H1 (cell line): ENCODE data around the gene SOX12. TPM values are rescaled to one million over a fixed set of nuclear protein-coding genes. Genes with fewer than 3 reads are reported as not detected.

Experiments
- CTCF ChIA-PET: fragments of 300-600 bp; sonication (Branson Sonifier 250); formaldehyde crosslinking; loops from one replicate; lab custom pipeline; 2021; ENCODE audit not compliant: partially characterized antibody; lab: Charles Lee
- POLR2A ChIA-PET: fragments of 300-600 bp; sonication (Branson Sonifier 250); formaldehyde crosslinking; loops from one replicate; lab custom pipeline; 2021; ENCODE audit warnings: inconsistent platforms; ENCODE audit not compliant: partially characterized antibody; lab: Charles Lee
- DNase-seq, 2 experiments: peaks; one replicate each; pipeline versions ENCODE4 v3.0.0 to v3.0.0-alpha.2; 2010 to 2022; ENCODE audit warnings: low spot score in 2 of 2, low read depth in 1 of 2, mixed read lengths in 1 of 2
- FAIRE-seq: peaks from 2 replicates; lab custom pipeline; 2011; peaks lifted over from hg19 to GRCh38; lab: Jason Lieb, UNC
- H2AFZ ChIP-seq: 2 replicates; pipeline ENCODE4 v1.8.1; 2012; ENCODE audit warnings: low read length, inconsistent platforms
- H2AK5ac ChIP-seq: 2 replicates; pipeline ENCODE4 v1.6.1; 2013; ENCODE audit warnings: low read depth, low read length
- H2BK120ac ChIP-seq: replicated peaks from 2 replicates; pipeline ENCODE3; 2013; ENCODE audit warnings: low read depth, low read length, inconsistent platforms
- H2BK12ac ChIP-seq: 2 replicates; pipeline ENCODE4 v1.6.1; 2013; ENCODE audit warnings: low read depth, low read length
- H2BK15ac ChIP-seq: 2 replicates; pipeline ENCODE4 v1.6.1; 2013; ENCODE audit warnings: low read length
- H2BK20ac ChIP-seq: 2 replicates; pipeline ENCODE4 v1.6.1; 2013; ENCODE audit warnings: low read length
- H2BK5ac ChIP-seq: 2 replicates; pipeline ENCODE4 v1.6.1; 2013; ENCODE audit warnings: low read depth, low read length
- H3K14ac ChIP-seq: 2 replicates; pipeline ENCODE4 v1.6.1; 2013; ENCODE audit warnings: inconsistent platforms; ENCODE audit not compliant: insufficient read length
- H3K18ac ChIP-seq: 2 replicates; pipeline ENCODE4 v1.6.1; 2013; ENCODE audit warnings: low read length; ENCODE audit errors: extremely low read depth
- H3K23ac ChIP-seq: 2 replicates; pipeline ENCODE4 v1.6.1; 2013; ENCODE audit warnings: inconsistent platforms; ENCODE audit not compliant: insufficient read length
- H3K23me2 ChIP-seq: 2 replicates; pipeline ENCODE4 v1.6.1; 2013; ENCODE audit warnings: low read depth, low read length
- H3K27ac ChIP-seq: 2 replicates; pipeline ENCODE4 v1.6.1; 2011; ENCODE audit warnings: low read depth, low read length, inconsistent platforms
- H3K27me3 ChIP-seq, 4 experiments: replicated peaks in 1 of 4; 1 replicate in 1 of 4; 2 replicates in 3 of 4; pipeline versions ENCODE4 v1.6.1 to v1.8.1; 2011 to 2013; ENCODE audit warnings: low read length in 3 of 4, mild to moderate bottlenecking in 3 of 4, inconsistent platforms in 2 of 4, mixed read lengths in 2 of 4, moderate library complexity in 1 of 4; ENCODE audit not compliant: control insufficient read depth in 3 of 4, insufficient read depth in 3 of 4; ENCODE audit errors: extremely low read depth in 1 of 4
- H3K36me3 ChIP-seq, 4 experiments: 2 replicates each; pipeline versions ENCODE4 v1.6.1 to v1.8.1; 2011 to 2013; ENCODE audit warnings: mild to moderate bottlenecking in 4 of 4, low read length in 3 of 4, moderate library complexity in 2 of 4, control low read depth in 1 of 4, inconsistent platforms in 1 of 4; ENCODE audit not compliant: insufficient read depth in 4 of 4, control insufficient read depth in 2 of 4
- H3K4ac ChIP-seq: replicated peaks from 2 replicates; pipeline ENCODE3; 2013; ENCODE audit warnings: low read length, low read depth, mixed read lengths, inconsistent platforms; ENCODE audit not compliant: insufficient read length
- H3K4me1 ChIP-seq, 4 experiments: replicated peaks in 1 of 4; 1 replicate in 1 of 4; 2 replicates in 3 of 4; pipeline versions ENCODE4 v1.6.1 to v1.8.1; 2011 to 2013; ENCODE audit warnings: low read length in 3 of 4, inconsistent platforms in 2 of 4, mixed read lengths in 1 of 4; ENCODE audit not compliant: insufficient read depth in 4 of 4, control insufficient read depth in 3 of 4
- H3K4me2 ChIP-seq, 2 experiments: 2 replicates each; pipeline versions ENCODE4 v1.6.1 to v1.8.1; 2011 to 2013; ENCODE audit warnings: low read depth in 2 of 2, low read length in 2 of 2, control low read depth in 1 of 2, inconsistent platforms in 1 of 2, mild to moderate bottlenecking in 1 of 2; ENCODE audit not compliant: insufficient read depth in 1 of 2
- H3K4me3 ChIP-seq, 4 experiments: fragments of 200-600, 300-600 bp in 1 of 4; sonication (generic), shearing (Covaris generic), sonication (Bioruptor Twin) in 1 of 4; 2 replicates each; pipeline versions ENCODE4 v1.5.1 to v1.8.1; 2011 to 2016; ENCODE audit warnings: low read length in 4 of 4, low read depth in 3 of 4, control low read depth in 2 of 4, inconsistent platforms in 2 of 4, mild to moderate bottlenecking in 2 of 4, mixed read lengths in 1 of 4, moderate library complexity in 1 of 4; ENCODE audit not compliant: insufficient read depth in 2 of 4; ENCODE audit errors: extremely low read depth in 1 of 4
- H3K56ac ChIP-seq: replicated peaks from 2 replicates; pipeline ENCODE3; 2013; ENCODE audit warnings: low read depth, mild to moderate bottlenecking, mixed read lengths, low read length, inconsistent platforms; ENCODE audit not compliant: insufficient read length
- H3K79me1 ChIP-seq: 2 replicates; pipeline ENCODE4 v1.6.1; 2013; ENCODE audit warnings: low read depth, low read length, control low read depth
- H3K79me2 ChIP-seq, 2 experiments: 2 replicates each; pipeline versions ENCODE4 v1.6.1 to v1.8.1; 2012 to 2013; ENCODE audit warnings: low read length in 2 of 2, mild to moderate bottlenecking in 2 of 2, inconsistent platforms in 1 of 2; ENCODE audit not compliant: insufficient read depth in 2 of 2, control insufficient read depth in 1 of 2
- H3K9ac ChIP-seq, 4 experiments: replicated peaks in 1 of 4; 1 replicate in 1 of 4; 2 replicates in 3 of 4; pipeline versions ENCODE4 v1.6.1 to v1.8.1; 2011 to 2013; ENCODE audit warnings: low read depth in 3 of 4, low read length in 3 of 4, control low read depth in 2 of 4, mild to moderate bottlenecking in 2 of 4, moderate library complexity in 2 of 4, inconsistent platforms in 1 of 4; ENCODE audit errors: extremely low read depth in 1 of 4
- H3K9me3 ChIP-seq, 2 experiments: 2 replicates each; pipeline versions ENCODE4 v1.6.1 to v1.8.1; 2012 to 2013; ENCODE audit warnings: mild to moderate bottlenecking in 2 of 2, moderate library complexity in 2 of 2, control low read depth in 1 of 2, inconsistent platforms in 1 of 2, low read depth in 1 of 2, low read length in 1 of 2, mixed read lengths in 1 of 2; ENCODE audit not compliant: insufficient read depth in 2 of 2
- H4K20me1 ChIP-seq, 2 experiments: replicated peaks in 1 of 2; 2 replicates each; pipeline versions ENCODE3 to v1.8.1; 2011 to 2013; ENCODE audit warnings: inconsistent platforms in 2 of 2, low read length in 2 of 2, mild to moderate bottlenecking in 1 of 2; ENCODE audit not compliant: insufficient read depth in 2 of 2, control insufficient read depth in 1 of 2
- H4K5ac ChIP-seq: 2 replicates; pipeline ENCODE4 v1.6.1; 2013; ENCODE audit warnings: low read length, low read depth, mixed read lengths, inconsistent platforms; ENCODE audit not compliant: insufficient read length
- H4K8ac ChIP-seq: 2 replicates; pipeline ENCODE4 v1.8.0; 2013; ENCODE audit warnings: mild to moderate bottlenecking, moderate library complexity, low read length, inconsistent platforms; ENCODE audit not compliant: insufficient read depth; ENCODE audit errors: extremely low read depth
- H4K91ac ChIP-seq: replicated peaks from 2 replicates; pipeline ENCODE3; 2013; ENCODE audit warnings: low read length, mixed read lengths, inconsistent platforms; ENCODE audit not compliant: insufficient read length
- CTBP2 ChIP-seq: IDR thresholded peaks from 2 replicates; pipeline ENCODE4 v1.7.0; 2011; ENCODE audit warnings: borderline replicate concordance, mild to moderate bottlenecking, moderate library complexity, mixed read lengths, low read length; ENCODE audit not compliant: insufficient read depth, insufficient read length
- MAFK ChIP-seq: IDR thresholded peaks from 2 replicates; pipeline ENCODE4 v1.6.1; 2012; ENCODE audit warnings: low read depth, mild to moderate bottlenecking, improper control_type of control experiment, low read length
- NRF1 ChIP-seq: IDR thresholded peaks from 2 replicates; pipeline ENCODE4 v1.6.1; 2011; ENCODE audit warnings: mild to moderate bottlenecking, low read depth, low read length, improper control_type of control experiment
- SIX5 ChIP-seq: IDR thresholded peaks from 2 replicates; pipeline ENCODE4 v1.6.1; 2011; ENCODE audit warnings: mild to moderate bottlenecking, low read depth, low read length
- WGBS, 2 experiments: shearing (Covaris generic) in 1 of 2; methylation state at CpG; one replicate each; pipeline versions ENCODE4 v1.1.6 to v1.1.7; 2013 to 2015; ENCODE audit warnings: low lambda C conversion rate in 2 of 2, mixed read lengths in 2 of 2, inconsistent platforms in 1 of 2, low coverage in 1 of 2, missing lambda C conversion rate in 1 of 2; ENCODE audit not compliant: insufficient replicate concordance in 2 of 2, insufficient coverage in 1 of 2, insufficient read length in 1 of 2; ENCODE audit errors: extremely low coverage in 1 of 2, missing lambda C conversion rate in 1 of 2; 5-methylcytosine and 5-hydroxymethylcytosine counted together
- polyA plus RNA-seq, 7 experiments: library from polyadenylated mRNA; depleted of rRNA in 3 of 7; stranded (reverse) in 5 of 7; unstranded in 2 of 7; fragments of >200 nt in 5 of 7; fragments of 200-250 nt in 2 of 7; gene quantifications; 1 replicate in 5 of 7; 2 replicates in 1 of 7; 4 replicates in 1 of 7; pipeline versions ENCODE4 v1.2.1 to v1.2.3, GENCODE V29; 2011 to 2013; ENCODE audit warnings: missing spikeins in 2 of 7, mixed read lengths in 2 of 7
- total RNA-seq: library from RNA; stranded (reverse); fragmentation: NEBNext Ultra II Directional; extraction: Animal tissue kit (Norgen Biotek cat#: 25700); gene quantifications from 2 replicates; pipeline ENCODE4 v1.2.1, GENCODE V29; 2021
- TF ChIP-seq, protein P1 (sequence below), 3 experiments: IDR thresholded peaks; 1 replicate in 2 of 3; 2 replicates in 1 of 3; pipeline versions ENCODE4 v1.5.1 to v1.6.1; 2011; ENCODE audit warnings: low read length in 3 of 3, mild to moderate bottlenecking in 3 of 3, inconsistent platforms in 2 of 3, low read depth in 1 of 3, moderate library complexity in 1 of 3; ENCODE audit not compliant: insufficient read depth in 1 of 3; ENCODE audit errors: control extremely low read depth in 1 of 3

SOX12 gene
- total and polyA plus RNA-seq, 2 of the 8 experiments (the other 6 are each of a cell fraction or from before 2014, with no cell fraction given): 6.4 to 63.0 TPM

DNA sequence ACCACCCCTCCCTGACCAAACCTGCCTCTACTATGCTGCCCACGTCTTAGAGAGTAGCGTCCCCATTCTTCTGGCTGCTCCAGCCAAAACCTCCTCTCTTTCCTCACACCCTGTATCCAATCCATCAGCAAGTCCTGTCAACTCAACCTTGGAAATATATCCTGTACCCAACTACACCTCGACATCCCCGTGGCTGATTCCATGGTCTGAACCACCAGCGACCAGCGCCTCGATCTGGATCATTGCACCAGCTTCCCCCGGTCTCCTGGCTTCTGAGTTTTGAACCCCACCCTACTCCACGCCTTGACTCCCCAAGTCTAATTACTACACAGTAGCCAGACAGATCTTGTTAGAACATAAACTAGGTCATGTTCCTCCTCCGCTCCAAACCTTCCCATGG lies 31.4 kb downstream of the SOX12 start:
- FAIRE-seq: no peak
- H4K20me1 ChIP-seq: no peaks in the 10 kb centered on the region

More for the DNA sequence above, 31.4 kb downstream of the SOX12 start:
- Histone ChIP-seq H3K79me2 (no peaks in the 10 kb centered on the region), H2AK5ac (no peak overlapping the region), H3K56ac (no peak overlapping the region), H3K18ac (no peak overlapping the region), H3K4ac (no peak overlapping the region), H3K4me2 (no peak overlapping the region), H4K91ac (no peak overlapping the region), H3K27me3 (no peaks in the 10 kb centered on the region), H2BK20ac (no peak overlapping the region), H4K8ac (no peak overlapping the region), H3K27ac (no peak overlapping the region), H3K23ac (no peak overlapping the region), H2BK5ac (no peak overlapping the region), H3K36me3 (no peaks in the 10 kb centered on the region), H4K5ac (no peak overlapping the region), H3K23me2 (no peaks in the 10 kb centered on the region), H2BK120ac (no peak overlapping the region), H2BK15ac (no peak overlapping the region), H3K4me1 (no peaks in the 10 kb centered on the region; a peak in 2 of 7 replicates), H3K9me3 (no peaks in the 10 kb centered on the region), H2AFZ (no peak overlapping the region), H3K9ac (no peak overlapping the region), H2BK12ac (no peak overlapping the region), H3K4me3 (no peak overlapping the region), H3K14ac (no peak overlapping the region), H3K79me1 (no peaks in the 10 kb centered on the region)
- 84% methylated on average over 10 of the region's 10 CpGs; no CpG with 5 or more reads in 1 of the 2 experiments for WGBS, 2 experiments
- TF ChIP-seq SIX5: no peak
- TF ChIP-seq CTBP2: no peak
- no peak for TF ChIP-seq MAFK
- TF ChIP-seq NRF1: no peak
- TF ChIP-seq, protein P1, sequence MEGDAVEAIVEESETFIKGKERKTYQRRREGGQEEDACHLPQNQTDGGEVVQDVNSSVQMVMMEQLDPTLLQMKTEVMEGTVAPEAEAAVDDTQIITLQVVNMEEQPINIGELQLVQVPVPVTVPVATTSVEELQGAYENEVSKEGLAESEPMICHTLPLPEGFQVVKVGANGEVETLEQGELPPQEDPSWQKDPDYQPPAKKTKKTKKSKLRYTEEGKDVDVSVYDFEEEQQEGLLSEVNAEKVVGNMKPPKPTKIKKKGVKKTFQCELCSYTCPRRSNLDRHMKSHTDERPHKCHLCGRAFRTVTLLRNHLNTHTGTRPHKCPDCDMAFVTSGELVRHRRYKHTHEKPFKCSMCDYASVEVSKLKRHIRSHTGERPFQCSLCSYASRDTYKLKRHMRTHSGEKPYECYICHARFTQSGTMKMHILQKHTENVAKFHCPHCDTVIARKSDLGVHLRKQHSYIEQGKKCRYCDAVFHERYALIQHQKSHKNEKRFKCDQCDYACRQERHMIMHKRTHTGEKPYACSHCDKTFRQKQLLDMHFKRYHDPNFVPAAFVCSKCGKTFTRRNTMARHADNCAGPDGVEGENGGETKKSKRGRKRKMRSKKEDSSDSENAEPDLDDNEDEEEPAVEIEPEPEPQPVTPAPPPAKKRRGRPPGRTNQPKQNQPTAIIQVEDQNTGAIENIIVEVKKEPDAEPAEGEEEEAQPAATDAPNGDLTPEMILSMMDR (IDR thresholded peaks at IDR 0.05; ENCODE audit: control extremely low read depth in 1 of 3, insufficient read depth in 1 of 3, low read depth in 1 of 3, low read length in 3 of 3): no peak
- ChIA-PET POLR2A (interaction anchor here (1.0 to 2.9 kb wide), 3 partner anchors 24 to 125 kb away, joined by 3 to 9 read pairs (median 5); partner anchors contain the start of gene TRIB3), CTCF (interaction anchor here (0.6 to 4.7 kb wide), 6 partner anchors 11 to 121 kb away, joined by 5 to 52 read pairs (median 32); no protein-coding TSS in a partner anchor)
- no peak for DNase-seq
